Tibial artery (tissue), 4 donors: ENCODE measurements around the gene SPRY1.

ENCODE experiments used
- DNase-seq, 2 donors: peaks; one replicate each; pipeline ENCODE4 v3.0.0-alpha.2; 2019
- H3K27ac ChIP-seq, 2 donors: fragments of 200-600 bp; sonication (generic) in 1 of 2; 1 replicate in 1 of 2; 2 replicates in 1 of 2; pipeline ENCODE4 v1.5.1; 2018 to 2019; ENCODE audit warnings: mild to moderate bottlenecking in 1 of 2
- H3K27me3 ChIP-seq, 2 donors: fragments of 200-600 bp; sonication (generic) in 1 of 2; one replicate each; pipeline versions ENCODE4 v1.5.1 to v1.6.0; 2016 to 2019
- H3K36me3 ChIP-seq, 3 donors: fragments of 200-600 bp; sonication (generic) in 2 of 3; one replicate each; pipeline ENCODE4 v1.5.1; 2016 to 2019; ENCODE audit warnings: mild to moderate bottlenecking in 2 of 3
- H3K4me1 ChIP-seq, 4 donors: fragments of 200-600 bp; sonication (generic) in 2 of 4; 1 replicate in 3 of 4; 2 replicates in 1 of 4; pipeline ENCODE4 v1.5.1; 2016 to 2019
- H3K4me3 ChIP-seq, 2 donors: fragments of 200-600 bp; sonication (generic) in 1 of 2; 1 replicate in 1 of 2; 2 replicates in 1 of 2; pipeline ENCODE4 v1.5.1; 2018 to 2019; ENCODE audit warnings: mild to moderate bottlenecking in 2 of 2
- H3K9me3 ChIP-seq, 3 donors: fragments of 200-600 bp; sonication (generic) in 1 of 3; one replicate each; pipeline ENCODE4 v1.5.1; 2016 to 2019
- intact Hi-C: fragments of 100-400 bp; cut with DNase I; formaldehyde crosslinking; loops from one replicate; pipeline ENCODE4 v1.15.0; 2023; ENCODE audit warnings: low total_unique reads
- TF ChIP-seq, protein P1 (sequence below), 2 experiments: fragments of 200-600 bp in 1 of 2; fragments of 450-650 bp in 1 of 2; IDR thresholded peaks; one replicate each; pipeline ENCODE4 v1.5.1; 2017 to 2019; ENCODE audit warnings: antibody characterized with exemption in 2 of 2, mild to moderate bottlenecking in 1 of 2, moderate library complexity in 1 of 2

The SPRY1 gene, protein sequence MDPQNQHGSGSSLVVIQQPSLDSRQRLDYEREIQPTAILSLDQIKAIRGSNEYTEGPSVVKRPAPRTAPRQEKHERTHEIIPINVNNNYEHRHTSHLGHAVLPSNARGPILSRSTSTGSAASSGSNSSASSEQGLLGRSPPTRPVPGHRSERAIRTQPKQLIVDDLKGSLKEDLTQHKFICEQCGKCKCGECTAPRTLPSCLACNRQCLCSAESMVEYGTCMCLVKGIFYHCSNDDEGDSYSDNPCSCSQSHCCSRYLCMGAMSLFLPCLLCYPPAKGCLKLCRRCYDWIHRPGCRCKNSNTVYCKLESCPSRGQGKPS

DNA sequence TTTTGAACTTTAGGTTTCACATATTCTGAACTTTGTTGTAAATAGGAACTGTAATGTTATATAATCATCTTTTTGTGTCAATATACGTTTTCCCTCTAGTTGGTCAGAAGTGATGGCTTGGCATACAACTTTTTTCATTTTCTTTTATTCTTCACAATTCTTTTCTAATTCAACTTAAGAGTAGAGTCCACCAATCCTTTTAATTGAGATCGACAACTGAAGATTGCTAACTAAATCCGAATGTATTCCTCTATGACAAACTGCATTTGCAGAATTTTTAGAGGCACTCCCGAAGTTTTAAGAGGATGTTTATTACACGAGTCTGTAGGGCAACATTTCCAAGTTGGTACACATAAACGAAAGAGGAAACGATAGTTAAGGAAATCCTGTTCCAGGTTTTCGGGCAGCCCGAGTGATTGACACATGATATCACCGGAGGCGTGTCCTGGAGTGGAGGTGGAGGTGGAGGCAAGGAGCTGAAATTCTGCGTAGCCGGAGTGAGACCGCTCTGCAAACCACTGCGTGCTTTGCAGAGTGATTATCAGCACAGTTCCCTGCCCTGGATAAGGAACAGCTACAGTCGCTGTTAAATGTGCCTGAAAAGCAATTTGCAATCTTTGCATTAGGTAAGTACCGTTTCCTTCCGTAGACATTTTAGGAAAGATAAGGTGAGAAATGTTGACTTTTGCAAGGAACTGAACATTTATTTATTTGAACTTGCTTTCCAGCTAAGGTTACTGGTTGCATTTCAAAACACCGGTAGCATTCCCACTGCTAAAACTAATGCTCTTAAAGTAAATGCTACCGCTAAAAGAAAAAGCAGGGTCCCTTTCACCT, at the start of gene SPRY1:
Gene SPRY1, plus strand, starts transcription at position 489 of the 837 bp plus-strand sequence. CDS start 4,797 bp downstream, outside the sequence.
- Histone ChIP-seq H3K9me3 (no peaks in the 10 kb centered on the region), H3K27me3 (no peaks in the 10 kb centered on the region), H3K36me3 (peaks cover 0 to 11% (median 1%) of the 10 kb centered on the region in 3 donors), H3K27ac (peak within 1 kb of the TSS; percentile 89), H3K4me1 (peaks cover 0 to 24% (median 2%) of the 10 kb centered on the region in 4 donors), H3K4me3 (peak within 1 kb of the TSS; percentile 89 to 93)
- TF ChIP-seq, protein P1, sequence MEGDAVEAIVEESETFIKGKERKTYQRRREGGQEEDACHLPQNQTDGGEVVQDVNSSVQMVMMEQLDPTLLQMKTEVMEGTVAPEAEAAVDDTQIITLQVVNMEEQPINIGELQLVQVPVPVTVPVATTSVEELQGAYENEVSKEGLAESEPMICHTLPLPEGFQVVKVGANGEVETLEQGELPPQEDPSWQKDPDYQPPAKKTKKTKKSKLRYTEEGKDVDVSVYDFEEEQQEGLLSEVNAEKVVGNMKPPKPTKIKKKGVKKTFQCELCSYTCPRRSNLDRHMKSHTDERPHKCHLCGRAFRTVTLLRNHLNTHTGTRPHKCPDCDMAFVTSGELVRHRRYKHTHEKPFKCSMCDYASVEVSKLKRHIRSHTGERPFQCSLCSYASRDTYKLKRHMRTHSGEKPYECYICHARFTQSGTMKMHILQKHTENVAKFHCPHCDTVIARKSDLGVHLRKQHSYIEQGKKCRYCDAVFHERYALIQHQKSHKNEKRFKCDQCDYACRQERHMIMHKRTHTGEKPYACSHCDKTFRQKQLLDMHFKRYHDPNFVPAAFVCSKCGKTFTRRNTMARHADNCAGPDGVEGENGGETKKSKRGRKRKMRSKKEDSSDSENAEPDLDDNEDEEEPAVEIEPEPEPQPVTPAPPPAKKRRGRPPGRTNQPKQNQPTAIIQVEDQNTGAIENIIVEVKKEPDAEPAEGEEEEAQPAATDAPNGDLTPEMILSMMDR (IDR thresholded peaks at IDR 0.05), result no peak
- intact Hi-C loops, result loop anchor here (5.0 to 10.0 kb wide), 3 partner anchors 158 to 808 kb away; no protein-coding TSS in a partner anchor
- DNase-seq, result peak; percentile 90 to 91

DNA sequence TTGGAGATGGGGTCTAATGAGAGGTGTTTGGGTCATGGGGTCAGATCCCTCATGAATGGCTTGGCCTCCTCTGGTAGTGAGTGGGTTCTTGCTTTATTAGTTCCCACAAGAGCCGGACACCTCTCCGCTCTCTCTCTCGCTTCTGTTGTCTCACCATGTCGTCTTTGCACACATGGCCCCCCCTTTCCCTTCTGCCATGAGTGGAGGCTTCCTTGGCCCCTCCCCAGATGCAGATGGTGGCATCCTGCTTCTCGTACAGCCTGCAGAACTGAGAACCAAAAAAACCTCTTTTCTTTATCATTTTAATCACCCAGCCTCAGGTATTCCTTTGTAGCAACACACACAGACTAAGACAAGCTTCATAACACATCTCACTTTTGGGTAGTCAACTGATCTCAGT, 49.6 kb upstream of the SPRY1 start:
- Histone ChIP-seq H3K4me1 (no peaks in the 10 kb centered on the region), H3K9me3 (no peaks in the 10 kb centered on the region), H3K4me3 (no peak overlapping the region), H3K36me3 (no peaks in the 10 kb centered on the region), H3K27ac (no peak overlapping the region), H3K27me3 (no peaks in the 10 kb centered on the region)
- intact Hi-C loops, result no loop called here
- DNase-seq, result no peak
- TF ChIP-seq, protein P1 (IDR thresholded peaks at IDR 0.05), result no peak

DNA sequence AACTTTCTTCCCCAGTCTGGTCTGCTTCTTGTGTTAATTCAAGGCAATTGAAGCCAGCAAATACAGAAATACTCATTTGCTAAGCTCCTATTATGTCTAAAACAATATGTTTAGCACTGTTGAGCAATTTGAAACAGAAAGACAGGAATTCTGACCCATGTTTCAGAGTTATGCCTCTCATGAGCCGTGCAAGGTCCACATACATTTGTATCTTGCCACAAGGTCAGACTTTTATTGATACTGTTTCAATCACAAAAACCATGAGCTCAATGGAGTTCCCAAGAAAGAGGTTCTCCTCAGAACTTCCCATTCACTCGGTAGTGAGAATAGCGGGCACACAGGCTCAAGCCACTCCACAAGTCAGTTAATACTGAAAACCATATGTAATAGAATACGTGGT, 47.6 kb upstream of the SPRY1 start:
- no peak overlapping the region for H3K4me3 ChIP-seq

DNA sequence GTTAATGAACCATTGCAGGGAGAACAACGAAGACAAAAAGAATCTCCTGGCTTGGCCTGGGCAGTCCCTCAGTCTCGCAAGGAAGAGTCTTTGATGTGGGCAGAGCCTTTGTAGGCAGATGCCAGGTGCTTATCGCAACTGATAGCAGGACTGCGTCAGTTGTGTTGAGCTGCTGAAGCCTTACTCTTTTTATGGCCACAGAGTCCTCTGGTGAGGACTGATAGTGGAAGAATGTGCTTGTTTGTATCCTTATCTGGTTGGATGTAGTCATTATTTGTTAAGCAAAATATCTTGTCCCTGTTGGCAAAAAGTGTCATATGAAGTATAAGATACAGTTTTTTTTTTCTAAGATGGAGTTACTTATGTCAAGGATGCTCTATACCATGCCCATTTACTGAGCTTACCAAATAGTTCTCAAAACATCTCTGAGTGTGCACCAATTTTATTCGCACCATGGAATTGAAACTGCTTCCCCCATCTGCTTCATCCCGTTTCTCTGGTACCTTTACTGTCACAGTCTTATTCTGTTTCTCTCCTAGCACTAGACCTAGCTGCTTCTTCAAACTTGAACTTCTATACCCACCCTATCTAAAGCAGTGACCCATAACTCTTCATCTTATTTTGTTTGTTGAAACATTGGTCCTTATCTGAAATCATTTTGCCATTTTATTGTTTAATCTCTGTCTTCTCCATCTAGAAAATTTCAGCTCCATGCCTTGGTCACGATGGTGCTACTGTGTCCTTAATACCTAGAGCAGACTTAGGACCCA, 47.0 kb upstream of the SPRY1 start:
- H3K27ac ChIP-seq, result no peak overlapping the region
- intact Hi-C loops, result no loop called here
- DNase-seq, result no peak
- no peak overlapping the region for H3K4me3 ChIP-seq
- H3K9me3 ChIP-seq, result no peaks in the 10 kb centered on the region
- TF ChIP-seq, protein P1 (IDR thresholded peaks at IDR 0.05), result no peak
- H3K4me1 ChIP-seq, result peaks cover 0 to 7% (median 0%) of the 10 kb centered on the region in 4 donors
- no peaks in the 10 kb centered on the region for H3K27me3 ChIP-seq
- no peaks in the 10 kb centered on the region for H3K36me3 ChIP-seq

More for the DNA sequence above, 47.6 kb upstream of the SPRY1 start:
- no peak for DNase-seq
- TF ChIP-seq, protein P1 (IDR thresholded peaks at IDR 0.05), result no peak
- Histone ChIP-seq H3K9me3 (no peaks in the 10 kb centered on the region), H3K36me3 (no peaks in the 10 kb centered on the region), H3K4me1 (peaks cover 0 to 7% (median 0%) of the 10 kb centered on the region in 4 donors), H3K27me3 (no peaks in the 10 kb centered on the region), H3K27ac (no peak overlapping the region)
- intact Hi-C loops, result no loop called here

DNA sequence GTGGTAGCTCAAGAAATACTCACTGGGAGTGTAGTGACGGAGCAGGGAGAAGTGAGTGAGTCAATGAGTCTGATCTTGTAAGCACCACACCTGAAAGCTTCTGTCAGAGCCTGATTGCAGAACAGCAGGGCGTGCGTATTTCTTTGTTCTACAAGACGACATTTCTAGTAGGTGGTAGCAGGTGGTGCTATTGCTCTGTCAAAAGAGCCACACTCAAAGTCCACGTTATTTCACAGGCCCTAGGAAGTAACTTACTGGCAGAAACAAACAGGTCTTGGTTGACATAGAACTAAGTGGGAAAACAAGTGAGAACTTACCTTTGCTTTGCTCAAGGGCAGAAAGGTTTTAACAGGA, 46.4 kb upstream of the SPRY1 start:
- H3K36me3 ChIP-seq, result no peaks in the 10 kb centered on the region
- DNase-seq, result no peak

More for the DNA sequence above, 46.4 kb upstream of the SPRY1 start:
- Histone ChIP-seq H3K27ac (no peak overlapping the region), H3K9me3 (no peaks in the 10 kb centered on the region), H3K4me3 (no peak overlapping the region), H3K27me3 (no peaks in the 10 kb centered on the region), H3K4me1 (peaks cover 0 to 7% (median 0%) of the 10 kb centered on the region in 4 donors)
- TF ChIP-seq, protein P1 (IDR thresholded peaks at IDR 0.05), result no peak
- intact Hi-C loops, result no loop called here
